22Rv1 (cell line): Measurements from ENCODE around the gene DENND1B.

Experiments used
- CTCF ChIP-seq: fragments of 450-650 bp; IDR thresholded peaks from 2 replicates; pipeline ENCODE4 v1.5.1; 2017; ENCODE audit warnings: mild to moderate bottlenecking
- ZFX ChIP-seq: fragments of 450-650 bp; IDR thresholded peaks from 2 replicates; pipeline ENCODE4 v1.6.1; 2017; ENCODE audit warnings: antibody characterized with exemption, borderline replicate concordance

DNA sequence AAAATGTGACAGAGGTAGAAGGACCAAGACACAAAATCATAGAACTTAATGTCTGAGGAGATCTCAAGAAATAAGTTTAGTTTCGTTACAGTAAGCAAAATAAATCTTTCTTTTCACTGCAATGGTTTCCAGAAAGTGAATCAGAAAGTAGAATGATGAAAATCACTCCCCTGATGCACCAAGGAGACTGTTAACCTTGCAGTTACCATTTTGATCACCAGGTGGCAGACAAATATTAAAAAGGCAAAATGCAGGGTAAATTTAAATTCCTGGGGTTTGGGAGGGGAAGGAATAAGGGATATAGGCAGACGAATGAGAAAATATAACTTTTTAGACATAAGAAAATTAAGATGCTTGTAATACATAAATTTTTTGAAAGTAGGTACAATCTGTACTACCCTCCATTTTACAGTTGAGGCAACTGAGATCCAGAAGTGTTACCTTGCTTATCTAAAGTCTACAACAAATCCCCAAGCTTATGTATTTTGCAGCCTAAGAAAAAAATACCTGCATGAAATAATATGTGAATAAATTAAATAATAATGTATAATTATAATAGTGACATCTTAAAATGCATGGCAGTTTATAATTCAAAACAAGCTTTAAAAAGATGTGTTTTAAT lies 254.1 kb downstream of the DENND1B start:
- TF ChIP-seq CTCF (peak; percentile 92), ZFX (no peak)
